Small intestine (tissue), 4 donors: Measurements from ENCODE around the gene CCN5. TPM values are rescaled to one million over a fixed set of nuclear protein-coding genes. Genes with fewer than 3 reads are reported as not detected.

Experiments
- polyA plus RNA-seq, 4 donors: library from polyadenylated mRNA; stranded (reverse) in 3 of 4; unstranded in 1 of 4; fragments of 200-250 nt in 3 of 4; fragments of 120-200 nt in 1 of 4; gene quantifications; one replicate each; pipeline versions ENCODE4 v1.2.1 to v1.2.3, GENCODE V29; 2013
- donor health status: healthy with polysubstance abuse.
- donor health status: Bipolar disorder and iron deficiency.
- donor health status: healthy.

CCN5 gene
- polyA plus RNA-seq, 4 donors, result 0.07 to 2.2 (median 1.9) TPM; not detected in 1

Other genes starting within 250 kb of the CCN5 start
- gene TTPAL, start 239.5 kb upstream of the CCN5 start, polyA plus RNA-seq, result 10 to 100 TPM in 1 of 4 donors, 1 to 10 TPM in 3; 1.8 to 10.2 (median 3.6) TPM
- 10 to 100 TPM; 13.2 to 74.8 (median 39.6) TPM for gene SERINC3, start 193.3 kb upstream of the CCN5 start, polyA plus RNA-seq
- gene PKIG, start 132.8 kb upstream of the CCN5 start, polyA plus RNA-seq, result 10 to 100 TPM; 16.3 to 47.8 (median 36.6) TPM
- 100 to 1,000 TPM in 2 of 4 donors, 10 to 100 TPM in 1, 1 to 10 TPM in 1; 4.3 to 135 (median 101) TPM for gene ADA, start 63.7 kb upstream of the CCN5 start, polyA plus RNA-seq
- under 1 TPM in 2 of 4 donors, not detected in 2; 0.35 to 0.67 TPM for gene KCNK15, start 30.5 kb downstream of the CCN5 start, polyA plus RNA-seq
- 1 to 10 TPM in 2 of 4 donors, not detected in 2; 1.2 to 9.3 TPM for gene RIMS4, start 95.2 kb downstream of the CCN5 start, polyA plus RNA-seq
- 100 to 1,000 TPM; 125 to 157 (median 138) TPM for gene YWHAB, start 170.3 kb downstream of the CCN5 start, polyA plus RNA-seq
- gene PABPC1L, start 194.7 kb downstream of the CCN5 start, polyA plus RNA-seq, result 10 to 100 TPM in 2 of 4 donors, 1 to 10 TPM in 2; 7.0 to 28.4 (median 9.6) TPM
- gene TOMM34, start 245.0 kb downstream of the CCN5 start, polyA plus RNA-seq, result 10 to 100 TPM in 3 of 4 donors, 1 to 10 TPM in 1; 9.6 to 34.1 (median 19.0) TPM